B cell (primary cell): ENCODE data around the gene MGAT4B. TPM values are rescaled to one million over a fixed set of nuclear protein-coding genes. Genes with fewer than 3 reads are reported as not detected.
A peak's percentile ranks its signal among the peaks of the same experiment; 100 is the strongest.

Experiments
- ATAC-seq: fragments of 200-7000 bp; cut with Tn5 transposase; one replicate; pipeline ENCODE4 v1.10.0; 2021; ENCODE audit warnings: low read depth, mild to moderate bottlenecking, moderate number of reproducible peaks, moderate library complexity
- CTCF ChIA-PET: fragments of 350-600 bp; sonication (Branson Sonifier 250); formaldehyde crosslinking; loops from one replicate; lab custom pipeline; 2021; ENCODE audit warnings: antibody characterized with exemption, inconsistent platforms; lab: Charles Lee
- POLR2A ChIA-PET: fragments of 350-600 bp; sonication (Branson Sonifier 250); formaldehyde crosslinking; loops from one replicate; lab custom pipeline; 2021; ENCODE audit warnings: antibody characterized with exemption; lab: Charles Lee
- DNase-seq: peaks from one replicate; pipeline ENCODE4 v3.0.0; 2013
- H2AFZ ChIP-seq: 2 replicates; pipeline ENCODE4 v1.6.1; 2012; ENCODE audit warnings: mild to moderate bottlenecking, low read depth, low read length; ENCODE audit not compliant: insufficient read depth, poor library complexity, severe bottlenecking
- H3K27ac ChIP-seq, 2 donors: 1 replicate in 1 of 2; 2 replicates in 1 of 2; pipeline ENCODE4 v1.5.1; 2012 to 2013; ENCODE audit warnings: low read length in 2 of 2, mild to moderate bottlenecking in 2 of 2, moderate library complexity in 1 of 2
- H3K27me3 ChIP-seq, 4 experiments: fragments of 200-600 bp in 1 of 4; sonication (generic) in 1 of 4; replicated peaks in 1 of 4; 1 replicate in 2 of 4; 2 replicates in 2 of 4; pipeline versions ENCODE4 v1.6.1 to v1.7.0; 2013 to 2016; ENCODE audit warnings: low read length in 3 of 4, mild to moderate bottlenecking in 2 of 4, mixed read lengths in 1 of 4, moderate library complexity in 1 of 4; ENCODE audit not compliant: insufficient read depth in 4 of 4, control insufficient read depth in 3 of 4; ENCODE audit errors: control extremely low read depth in 1 of 4
- H3K36me3 ChIP-seq, 2 experiments: replicated peaks in 1 of 2; 1 replicate in 1 of 2; 2 replicates in 1 of 2; pipeline versions ENCODE4 v1.6.1 to v1.7.1; 2013; ENCODE audit warnings: low read length in 1 of 2; ENCODE audit not compliant: insufficient read depth in 2 of 2, control insufficient read depth in 1 of 2; ENCODE audit errors: control extremely low read depth in 1 of 2, extremely low read depth in 1 of 2
- H3K4me1 ChIP-seq, 2 donors: fragments of 200-600 bp in 1 of 2; sonication (generic) in 1 of 2; 1 replicate in 1 of 2; 2 replicates in 1 of 2; pipeline versions ENCODE4 v1.5.1 to v1.6.1; 2013 to 2017; ENCODE audit warnings: low read length in 2 of 2; ENCODE audit not compliant: control insufficient read depth in 2 of 2, insufficient read depth in 2 of 2
- H3K4me2 ChIP-seq: replicated peaks from 2 replicates; pipeline ENCODE3; 2012; ENCODE audit warnings: mild to moderate bottlenecking, low read depth, low read length; ENCODE audit not compliant: poor library complexity, severe bottlenecking
- H3K4me3 ChIP-seq, 5 experiments: fragments of 200-600 bp in 1 of 5; sonication (generic) in 1 of 5; 1 replicate in 3 of 5; 2 replicates in 2 of 5; pipeline versions ENCODE4 v1.5.1 to v1.7.0; 2011 to 2016; ENCODE audit warnings: low read length in 4 of 5, mild to moderate bottlenecking in 4 of 5, low read depth in 2 of 5, control low read depth in 1 of 5, moderate library complexity in 1 of 5; ENCODE audit not compliant: insufficient read depth in 1 of 5; ENCODE audit errors: control extremely low read depth in 1 of 5, extremely low read depth in 1 of 5
- H3K79me2 ChIP-seq: fragments of 200-600 bp; sonication (generic); one replicate; pipeline ENCODE4 v1.6.0; 2016; ENCODE audit warnings: low read length; ENCODE audit not compliant: control insufficient read depth, insufficient read depth
- H3K9ac ChIP-seq: fragments of 200-600 bp; sonication (generic); 2 replicates; pipeline ENCODE4 v1.6.1; 2017; ENCODE audit warnings: mild to moderate bottlenecking, low read length, moderate library complexity
- H3K9me3 ChIP-seq, 3 donors: one replicate each; pipeline versions ENCODE4 v1.6.1 to v1.7.1; 2013; ENCODE audit warnings: low read length in 2 of 3; ENCODE audit not compliant: control insufficient read depth in 2 of 3, insufficient read depth in 1 of 3; ENCODE audit errors: control extremely low read depth in 1 of 3
- H4K20me1 ChIP-seq: 2 replicates; pipeline ENCODE4 v1.6.0; 2012; ENCODE audit warnings: mild to moderate bottlenecking, low read length; ENCODE audit not compliant: insufficient read depth, control insufficient read depth, poor library complexity, severe bottlenecking
- H3K27ac Mint-ChIP-seq: one replicate; pipeline ENCODE4 v1.8.0; 2021; ENCODE audit warnings: mixed read lengths
- H3K27me3 Mint-ChIP-seq: one replicate; pipeline ENCODE4 v1.8.0; 2021; ENCODE audit warnings: mixed read lengths
- H3K4me1 Mint-ChIP-seq: one replicate; pipeline ENCODE4 v1.8.0; 2021; ENCODE audit warnings: mixed read lengths
- H3K4me3 Mint-ChIP-seq: one replicate; pipeline ENCODE4 v1.8.0; 2021; ENCODE audit warnings: mixed read lengths
- H3K9me3 Mint-ChIP-seq: one replicate; pipeline ENCODE4 v1.8.0; 2022; ENCODE audit warnings: mixed read lengths; ENCODE audit not compliant: insufficient read depth
- EZH2 ChIP-seq: IDR thresholded peaks from 2 replicates; pipeline ENCODE4 v1.6.1; 2012; ENCODE audit warnings: borderline replicate concordance, low read depth, mild to moderate bottlenecking, moderate library complexity, low read length; ENCODE audit not compliant: insufficient read depth, poor library complexity, severe bottlenecking
- WGBS: methylation state at CpG from one replicate; pipeline ENCODE4 v1.1.5; 2013; ENCODE audit warnings: missing lambda C conversion rate; ENCODE audit not compliant: insufficient coverage; 5-methylcytosine and 5-hydroxymethylcytosine counted together
- intact Hi-C: fragments of 100-400 bp; cut with micrococcal nuclease; formaldehyde crosslinking; loops from one replicate; pipeline ENCODE4 v1.10.0; 2022
- polyA plus RNA-seq: library from polyadenylated mRNA; depleted of rRNA; stranded (reverse); fragments of >200 nt; gene quantifications from 2 replicates; pipeline ENCODE4 v1.2.3, GENCODE V29; 2012
- total RNA-seq, 2 donors: library from RNA; stranded (reverse); fragments of 120-200 nt in 1 of 2; gene quantifications; 1 replicate in 1 of 2; 2 replicates in 1 of 2; pipeline versions ENCODE4 v1.2.3 to v1.2.4, GENCODE V29; 2013 to 2022
- TF ChIP-seq, protein P1 (sequence below): fragments of 200-600 bp; IDR thresholded peaks from one replicate; pipeline ENCODE4 v1.8.0; 2022; ENCODE audit warnings: antibody characterized with exemption, mild to moderate bottlenecking

The MGAT4B gene
- total and polyA plus RNA-seq, 2 donors (not counting 1 experiment from before 2014, with no cell fraction given): 105 to 165 TPM

DNA sequence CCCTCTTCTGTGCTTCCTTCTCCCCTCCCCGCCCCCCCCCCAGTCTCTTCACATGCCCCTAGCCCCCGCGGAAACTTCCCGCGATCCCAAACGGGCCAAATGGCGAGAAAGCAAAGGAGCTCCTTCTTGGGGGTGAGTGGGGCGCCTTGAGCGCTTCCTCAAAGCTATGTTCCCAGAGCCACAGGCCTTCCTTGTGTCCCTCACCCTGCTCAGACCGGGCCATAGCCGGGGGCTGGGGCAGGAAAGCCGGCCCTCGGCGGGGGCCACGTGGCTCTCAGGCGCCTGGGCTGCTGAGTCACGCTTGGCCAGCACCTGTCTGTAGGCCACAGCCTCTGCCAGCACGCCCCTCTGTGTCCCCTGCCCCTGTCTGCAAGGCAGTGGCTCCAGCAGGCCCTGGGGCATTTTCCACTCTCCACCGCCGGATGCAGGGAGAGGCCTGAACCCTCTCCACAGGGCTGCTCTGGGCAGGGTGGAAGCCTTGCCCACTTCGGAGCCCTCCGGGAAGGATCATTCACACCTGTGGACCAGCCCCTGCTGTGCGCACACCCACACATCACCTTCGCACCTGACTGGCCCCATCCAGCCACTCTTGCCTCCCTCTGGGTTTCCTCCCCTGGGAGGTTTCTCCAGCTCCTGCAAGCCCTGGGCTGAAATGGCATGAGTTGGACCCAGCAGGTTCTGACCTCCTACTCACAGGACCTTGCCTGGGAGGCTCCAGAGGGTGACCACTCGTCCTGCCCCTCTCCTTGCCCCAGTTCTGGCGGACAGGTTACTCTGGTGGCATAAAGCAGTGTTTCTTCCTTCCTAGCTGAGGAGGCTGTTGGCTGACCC lies 12.8 kb upstream of the MGAT4B start:
- Histone ChIP-seq H3K9me3 (peaks cover 0 to 3% (median 0%) of the 10 kb centered on the region in 3 donors), H3K9ac (peak overlapping the region; percentile 98), H3K4me1 (peaks cover 40 to 52% of the 10 kb centered on the region in 2 donors), H3K79me2 (peaks cover 52% of the 10 kb centered on the region), H3K36me3 (peaks cover 0 to 19% of the 10 kb centered on the region in 2 experiments), H4K20me1 (peaks cover 38% of the 10 kb centered on the region), H3K4me2 (peak overlapping the region; percentile 98), H3K27me3 (peaks cover 0 to 6% (median 0%) of the 10 kb centered on the region in 4 experiments), H2AFZ (peak overlapping the region; percentile 66), H3K4me3 (peak overlapping the region in 4 of 5 experiments; percentile 38 to 81 (median 54)), H3K27ac (peak overlapping the region; percentile 91 to 98)
- peak; percentile 83 for DNase-seq
- Mint-ChIP-seq H3K9me3 (no peaks in the 10 kb centered on the region), H3K27ac (peak overlapping the region; percentile 96), H3K4me3 (peak overlapping the region; percentile 84), H3K27me3 (no peaks in the 10 kb centered on the region), H3K4me1 (peaks cover 55% of the 10 kb centered on the region)
- TF ChIP-seq, protein P1, sequence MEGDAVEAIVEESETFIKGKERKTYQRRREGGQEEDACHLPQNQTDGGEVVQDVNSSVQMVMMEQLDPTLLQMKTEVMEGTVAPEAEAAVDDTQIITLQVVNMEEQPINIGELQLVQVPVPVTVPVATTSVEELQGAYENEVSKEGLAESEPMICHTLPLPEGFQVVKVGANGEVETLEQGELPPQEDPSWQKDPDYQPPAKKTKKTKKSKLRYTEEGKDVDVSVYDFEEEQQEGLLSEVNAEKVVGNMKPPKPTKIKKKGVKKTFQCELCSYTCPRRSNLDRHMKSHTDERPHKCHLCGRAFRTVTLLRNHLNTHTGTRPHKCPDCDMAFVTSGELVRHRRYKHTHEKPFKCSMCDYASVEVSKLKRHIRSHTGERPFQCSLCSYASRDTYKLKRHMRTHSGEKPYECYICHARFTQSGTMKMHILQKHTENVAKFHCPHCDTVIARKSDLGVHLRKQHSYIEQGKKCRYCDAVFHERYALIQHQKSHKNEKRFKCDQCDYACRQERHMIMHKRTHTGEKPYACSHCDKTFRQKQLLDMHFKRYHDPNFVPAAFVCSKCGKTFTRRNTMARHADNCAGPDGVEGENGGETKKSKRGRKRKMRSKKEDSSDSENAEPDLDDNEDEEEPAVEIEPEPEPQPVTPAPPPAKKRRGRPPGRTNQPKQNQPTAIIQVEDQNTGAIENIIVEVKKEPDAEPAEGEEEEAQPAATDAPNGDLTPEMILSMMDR: no peak
- TF ChIP-seq EZH2: no peak
- intact Hi-C loops: loop anchor here (1.0 to 5.0 kb wide), 5 partner anchors 13 to 267 kb away; partner anchors contain the start of genes MAML1, MGAT4B, RNF130 and RUFY1
- CTCF ChIA-PET: interaction anchor here (1.1 to 2.5 kb wide), 7 partner anchors 11 to 152 kb away, joined by 3 to 24 read pairs (median 3); partner anchors contain the start of gene MGAT4B
- 23% methylated on average over 19 of the region's 26 CpGs for WGBS
- POLR2A ChIA-PET: interaction anchor here (0.6 to 3.4 kb wide), 13 partner anchors 8 to 286 kb away, joined by 3 to 44 read pairs (median 5); partner anchors contain the start of genes HNRNPH1, LTC4S, MAML1 and MGAT4B
- ATAC-seq: peak; percentile 15
